ENCODE results near the gene HNRNPA3. TPM values are rescaled to one million over a fixed set of nuclear protein-coding genes. Genes with fewer than 3 reads are reported as not detected.
A peak's percentile ranks its signal among the peaks of the same experiment; 100 is the strongest.

The HNRNPA3 gene
- total and polyA plus RNA-seq, 2 donors (not counting 3 experiments of a cell fraction or from before 2014, with no cell fraction given), result 57.5 to 316 TPM

DNA sequence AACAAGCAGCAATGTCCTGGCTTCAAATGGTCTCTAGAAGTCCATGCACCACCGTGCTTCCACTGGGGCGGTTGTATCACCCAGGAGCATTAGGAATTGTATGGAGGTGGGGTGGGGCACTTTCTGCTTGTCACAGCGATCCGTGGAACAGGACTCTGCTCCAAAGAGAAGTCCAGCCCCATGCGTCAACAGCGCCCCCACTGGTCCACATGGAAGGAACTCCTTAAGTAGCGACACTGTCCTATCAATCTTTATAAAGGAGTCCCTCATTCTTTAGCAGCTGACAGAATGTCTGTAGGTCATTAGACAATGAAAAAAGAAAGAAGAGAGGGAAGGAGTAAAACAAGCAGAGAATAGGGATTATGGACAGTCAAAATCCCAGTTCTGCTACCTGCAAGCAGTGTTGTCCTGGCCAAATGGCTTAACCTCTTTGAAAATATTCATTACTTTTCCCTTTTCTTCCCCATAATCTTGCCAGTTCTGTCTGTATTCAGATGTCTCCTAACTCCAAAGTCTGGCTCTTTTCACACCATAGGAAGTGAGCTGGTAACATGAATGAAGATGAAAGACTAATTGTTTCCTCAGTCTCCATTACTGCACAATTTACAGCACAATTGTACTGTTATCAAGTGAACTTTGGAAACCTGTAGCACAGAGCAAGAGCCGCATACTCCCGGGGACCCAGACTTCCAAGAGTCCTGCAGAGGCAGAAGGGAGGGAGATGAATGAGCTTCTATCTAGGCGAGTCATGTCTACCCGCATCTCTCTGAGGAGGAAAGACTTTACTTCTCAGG, 42.0 kb downstream of the HNRNPA3 start:
- FAIRE-seq (no peak), DNase-seq (ENCODE audit: low read depth, low spot score) (peak; percentile 64)
- dilution Hi-C loops (cut with MboI; ENCODE audit: extremely low pct_ligation_motif_present, low sequenced_read_pairs), result loop anchor here (10.0 kb wide), 1 partner anchor 90 kb away; no protein-coding TSS in a partner anchor
- no peak overlapping the region for H3K4me3 ChIP-seq (replicated peaks in 1 of 3; ENCODE audit: insufficient read depth in 1 of 3, low read depth in 1 of 3, low read length in 3 of 3)
- H3K4me2 ChIP-seq (ENCODE audit: insufficient read depth, low read length), result peak overlapping the region; percentile 3
- no TSS peak for BruUV-seq (replicated peaks)
- TF ChIP-seq, protein P1, sequence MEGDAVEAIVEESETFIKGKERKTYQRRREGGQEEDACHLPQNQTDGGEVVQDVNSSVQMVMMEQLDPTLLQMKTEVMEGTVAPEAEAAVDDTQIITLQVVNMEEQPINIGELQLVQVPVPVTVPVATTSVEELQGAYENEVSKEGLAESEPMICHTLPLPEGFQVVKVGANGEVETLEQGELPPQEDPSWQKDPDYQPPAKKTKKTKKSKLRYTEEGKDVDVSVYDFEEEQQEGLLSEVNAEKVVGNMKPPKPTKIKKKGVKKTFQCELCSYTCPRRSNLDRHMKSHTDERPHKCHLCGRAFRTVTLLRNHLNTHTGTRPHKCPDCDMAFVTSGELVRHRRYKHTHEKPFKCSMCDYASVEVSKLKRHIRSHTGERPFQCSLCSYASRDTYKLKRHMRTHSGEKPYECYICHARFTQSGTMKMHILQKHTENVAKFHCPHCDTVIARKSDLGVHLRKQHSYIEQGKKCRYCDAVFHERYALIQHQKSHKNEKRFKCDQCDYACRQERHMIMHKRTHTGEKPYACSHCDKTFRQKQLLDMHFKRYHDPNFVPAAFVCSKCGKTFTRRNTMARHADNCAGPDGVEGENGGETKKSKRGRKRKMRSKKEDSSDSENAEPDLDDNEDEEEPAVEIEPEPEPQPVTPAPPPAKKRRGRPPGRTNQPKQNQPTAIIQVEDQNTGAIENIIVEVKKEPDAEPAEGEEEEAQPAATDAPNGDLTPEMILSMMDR (IDR thresholded peaks at IDR 0.05; ENCODE audit: extremely low read depth in 1 of 2, insufficient read depth in 1 of 2, low read depth in 1 of 2, low read length in 2 of 2), result peak; percentile 65 to 68
- TF ChIP-seq, protein P2, sequence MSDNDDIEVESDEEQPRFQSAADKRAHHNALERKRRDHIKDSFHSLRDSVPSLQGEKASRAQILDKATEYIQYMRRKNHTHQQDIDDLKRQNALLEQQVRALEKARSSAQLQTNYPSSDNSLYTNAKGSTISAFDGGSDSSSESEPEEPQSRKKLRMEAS (IDR thresholded peaks at IDR 0.05; ENCODE audit: insufficient read depth, insufficient read length), result no peak
- CTCF ChIA-PET, result interaction anchor here (0.6 to 4.8 kb wide), 18 partner anchors 9 to 162 kb away, joined by 3 to 39 read pairs (median 4); partner anchors contain the start of genes HNRNPA3 and NFE2L2
- H3K4me1 ChIP-seq (ENCODE audit: control insufficient read depth, extremely low read depth, insufficient read depth, low read length), result peaks cover 55% of the 10 kb centered on the region
- H4K20me1 ChIP-seq (replicated peaks; ENCODE audit: control insufficient read depth, extremely low read depth, insufficient read depth, low read length), result peaks cover 9% of the 10 kb centered on the region
- H2AFZ ChIP-seq (ENCODE audit: low read depth, low read length), result no peak overlapping the region
- no peak overlapping the region for H3K9ac ChIP-seq (replicated peaks; ENCODE audit: extremely low read depth, insufficient read depth, low read length)
- H3K9me3 ChIP-seq (replicated peaks; ENCODE audit: control insufficient read depth, insufficient read depth, low read length), result no peaks in the 10 kb centered on the region
- intact Hi-C loops (cut with micrococcal nuclease), result loop anchor here (1.0 kb wide), 2 partner anchors 9 to 42 kb away; partner anchors contain the start of gene HNRNPA3
- peaks cover 0 to 2% of the 10 kb centered on the region in 2 experiments for H3K36me3 ChIP-seq (ENCODE audit: control insufficient read depth in 2 of 2, extremely low read depth in 1 of 2, insufficient read depth in 2 of 2, low read length in 2 of 2)
- no peaks in the 10 kb centered on the region for H3K27me3 ChIP-seq (ENCODE audit: control insufficient read depth in 2 of 2, insufficient read depth in 2 of 2, low read length in 2 of 2)
- no peaks in the 10 kb centered on the region for H3K9me1 ChIP-seq (replicated peaks; ENCODE audit: control insufficient read depth, extremely low read depth, insufficient read depth, low read length)
- H3K79me2 ChIP-seq (ENCODE audit: control insufficient read depth, insufficient read depth, low read length), result peaks cover 99% of the 10 kb centered on the region
- H3K27ac ChIP-seq (ENCODE audit: insufficient read depth, low read depth, low read length), result peak overlapping the region; percentile 19
- POLR2A ChIA-PET, result interaction anchor here (1.1 to 2.1 kb wide), 2 partner anchors 10 kb away, joined by 3 to 12 read pairs; partner anchors contain the start of gene NFE2L2

Data from endothelial cell of umbilical vein (primary cell).